Small intestine (tissue), 7 donors: ENCODE measurements around the gene RPRD1A. TPM values are rescaled to one million over a fixed set of nuclear protein-coding genes. Genes with fewer than 3 reads are reported as not detected.
"Not testable (repeated sequence)": the region's sequence is repeated elsewhere in the genome, so short reads cannot be mapped to it uniquely, and the experiment has no call there.

Experiments used
- DNase-seq, 2 donors: peaks; one replicate each; pipeline versions ENCODE4 v3.0.0 to v3.0.0-alpha.2; 2013
- FAIRE-seq: peaks from 2 replicates; lab custom pipeline; 2012; peaks lifted over from hg19 to GRCh38; lab: Jason Lieb, UNC
- H3K27ac ChIP-seq, 3 donors: one replicate each; pipeline ENCODE4 v1.5.1; 2013; ENCODE audit warnings: low read length in 2 of 3, mild to moderate bottlenecking in 2 of 3, control low read depth in 1 of 3, inconsistent platforms in 1 of 3, low read depth in 1 of 3, moderate library complexity in 1 of 3
- H3K27me3 ChIP-seq, 3 donors: one replicate each; pipeline ENCODE4 v1.6.1; 2013; ENCODE audit warnings: low read length in 3 of 3, inconsistent platforms in 1 of 3; ENCODE audit not compliant: control insufficient read depth in 3 of 3, insufficient read depth in 3 of 3
- H3K36me3 ChIP-seq, 3 donors: one replicate each; pipeline ENCODE4 v1.6.1; 2013; ENCODE audit warnings: low read length in 3 of 3, inconsistent platforms in 1 of 3, low read depth in 1 of 3, mild to moderate bottlenecking in 1 of 3, moderate library complexity in 1 of 3; ENCODE audit not compliant: control insufficient read depth in 3 of 3, insufficient read depth in 2 of 3
- H3K4me1 ChIP-seq, 3 donors: one replicate each; pipeline ENCODE4 v1.6.1; 2013; ENCODE audit warnings: low read length in 2 of 3, inconsistent platforms in 1 of 3, low read depth in 1 of 3, mild to moderate bottlenecking in 1 of 3, moderate library complexity in 1 of 3; ENCODE audit not compliant: control insufficient read depth in 3 of 3, insufficient read depth in 2 of 3
- H3K4me3 ChIP-seq, 3 donors: one replicate each; pipeline ENCODE4 v1.5.1; 2013; ENCODE audit warnings: low read length in 3 of 3, control low read depth in 1 of 3, inconsistent platforms in 1 of 3, low read depth in 1 of 3, mild to moderate bottlenecking in 1 of 3, moderate library complexity in 1 of 3
- H3K9me3 ChIP-seq, 2 donors: one replicate each; pipeline ENCODE4 v1.6.1; 2013; ENCODE audit warnings: low read depth in 1 of 2, low read length in 1 of 2; ENCODE audit not compliant: control insufficient read depth in 2 of 2, insufficient read depth in 1 of 2
- WGBS, 3 donors: extraction: QIAGEN DNeasy Blood & Tissue Kit; methylation state at CpG; one replicate each; pipeline ENCODE4 v1.1.7; 2013; 5-methylcytosine and 5-hydroxymethylcytosine counted together
- polyA plus RNA-seq, 4 donors: library from polyadenylated mRNA; stranded (reverse) in 3 of 4; unstranded in 1 of 4; fragments of 200-250 nt in 3 of 4; fragments of 120-200 nt in 1 of 4; gene quantifications; one replicate each; pipeline versions ENCODE4 v1.2.1 to v1.2.3, GENCODE V29; 2013
- donor health status: healthy with polysubstance abuse.
- donor health status: control.
- donor health status: control.
- donor health status: Bipolar disorder and iron deficiency.
- donor health status: healthy.

The RPRD1A gene
- polyA plus RNA-seq, 4 donors, result 11.1 to 49.8 (median 19.4) TPM

- Histone ChIP-seq H3K4me3 (no peak overlapping the region), H3K9me3 (peaks cover 0 to 17% of the 10 kb centered on the region in 2 donors), H3K4me1 (no peaks in the 10 kb centered on the region), H3K27me3 (no peaks in the 10 kb centered on the region), H3K27ac (no peak overlapping the region), H3K36me3 (peaks cover 0 to 8% (median 0%) of the 10 kb centered on the region in 3 donors)
- WGBS, 3 donors, result 95 to 100% (median 96%) methylated on average over 5 of the region's 5 CpGs
- DNase-seq (no peak), FAIRE-seq (no peak)
These were observed 29.2 kb downstream of the RPRD1A start for GRCh38 chr18:36038102-36038663.

DNA sequence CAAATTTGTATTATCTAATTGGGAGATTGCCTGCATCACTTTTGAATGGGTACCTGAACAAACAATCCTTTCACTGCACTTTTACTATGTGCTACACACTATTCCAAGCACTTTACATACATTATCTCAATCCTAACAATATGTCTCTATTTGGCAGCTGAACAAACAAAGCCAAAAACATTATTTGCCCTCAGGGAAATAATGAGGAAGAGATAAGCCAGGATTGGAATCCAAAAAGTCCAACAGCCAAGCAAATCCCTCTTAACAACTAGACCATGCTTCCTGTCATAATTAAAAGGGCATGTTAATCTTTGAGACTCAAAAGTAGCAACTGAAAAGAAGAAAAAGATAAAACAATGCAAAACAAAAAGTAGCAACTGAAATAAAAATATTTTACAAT is 32.1 kb downstream of the RPRD1A start:
- Histone ChIP-seq H3K27me3 (no peaks in the 10 kb centered on the region), H3K27ac (no peak overlapping the region), H3K9me3 (peaks cover 0 to 17% of the 10 kb centered on the region in 2 donors), H3K4me1 (no peaks in the 10 kb centered on the region), H3K4me3 (no peak overlapping the region), H3K36me3 (peaks cover 0 to 8% (median 0%) of the 10 kb centered on the region in 3 donors)
- no peak for FAIRE-seq
- DNase-seq, result no peak

DNA sequence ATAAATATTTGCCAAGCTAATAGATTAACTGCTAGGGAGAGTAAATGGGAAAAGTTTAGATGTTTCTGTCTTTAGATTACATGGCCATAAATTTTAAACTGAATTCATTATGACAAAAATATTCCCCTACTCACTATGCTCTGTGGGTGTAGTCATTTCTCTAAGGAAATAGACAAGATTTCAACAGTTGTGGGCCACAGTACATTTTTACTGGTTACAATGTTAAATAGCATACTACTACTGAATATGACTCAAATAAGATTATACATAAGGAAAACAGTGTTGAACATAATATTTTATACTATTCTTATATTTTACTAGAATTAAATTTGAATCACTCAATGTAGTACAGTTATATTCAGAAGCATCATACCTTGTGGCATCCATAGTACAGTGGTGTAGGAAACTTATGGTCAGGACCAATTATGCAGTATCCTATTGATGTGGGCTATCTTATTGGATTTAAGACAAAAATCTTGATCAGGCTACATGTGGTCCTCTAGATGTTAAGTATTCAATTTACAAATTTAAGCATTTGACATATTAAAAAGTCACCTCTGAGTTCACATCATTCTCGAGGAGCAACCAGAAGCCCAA is 33.0 kb downstream of the RPRD1A start:
- WGBS, 3 donors, result 85 to 91% (median 90%) methylated on average over 1 of the region's 1 CpG
- FAIRE-seq, result no peak

GRCh38 chr18:36031903-36032302 is 35.5 kb downstream of the RPRD1A start:
- WGBS, 3 donors, result 95 to 96% (median 96%) methylated on average over 2 of the region's 2 CpGs
- Histone ChIP-seq H3K27ac (no peak overlapping the region), H3K36me3 (peaks cover 3 to 10% (median 7%) of the 10 kb centered on the region in 3 donors), H3K4me1 (no peaks in the 10 kb centered on the region), H3K4me3 (no peak overlapping the region), H3K9me3 (no peaks in the 10 kb centered on the region), H3K27me3 (no peaks in the 10 kb centered on the region)
- DNase-seq (no peak), FAIRE-seq (no peak)

More for the DNA sequence above, 33.0 kb downstream of the RPRD1A start:
- H3K9me3 ChIP-seq, result peaks cover 0 to 17% of the 10 kb centered on the region in 2 donors
- H3K36me3 ChIP-seq, result peaks cover 0 to 15% (median 0%) of the 10 kb centered on the region in 3 donors
- no peaks in the 10 kb centered on the region for H3K27me3 ChIP-seq
- H3K4me1 ChIP-seq, result no peaks in the 10 kb centered on the region
- H3K4me3 ChIP-seq, result no peak overlapping the region
- no peak overlapping the region for H3K27ac ChIP-seq
- no peak for DNase-seq

GRCh38 chr18:36031407-36031806 is 36.0 kb downstream of the RPRD1A start:
- no peaks in the 10 kb centered on the region for H3K4me1 ChIP-seq
- FAIRE-seq, result no peak
- H3K27ac ChIP-seq, result no peak overlapping the region
- 83 to 95% (median 90%) methylated on average over 2 of the region's 2 CpGs for WGBS, 3 donors
- no peak overlapping the region for H3K4me3 ChIP-seq
- H3K9me3 ChIP-seq, result no peaks in the 10 kb centered on the region
- DNase-seq, result no peak
- peaks cover 3 to 10% (median 9%) of the 10 kb centered on the region in 3 donors for H3K36me3 ChIP-seq
- no peaks in the 10 kb centered on the region for H3K27me3 ChIP-seq

DNA sequence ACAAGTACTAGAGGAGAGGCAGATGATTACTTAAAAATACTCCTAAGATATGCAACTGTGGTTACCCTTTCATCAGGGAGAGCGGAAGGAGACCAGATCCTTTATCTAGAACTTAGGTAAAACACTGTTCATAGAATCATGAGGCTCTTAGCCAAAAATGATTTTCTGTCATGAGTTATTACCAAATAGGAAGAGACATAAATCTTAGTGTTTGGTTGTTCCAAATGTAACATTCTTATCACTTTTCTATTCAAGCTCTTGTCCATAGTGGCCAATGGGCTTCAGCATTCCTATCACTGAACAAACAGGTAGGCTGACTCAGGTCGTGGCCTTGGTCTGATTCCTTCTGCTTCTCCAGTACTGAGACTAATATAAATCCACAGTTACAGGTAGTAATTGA is 38.5 kb downstream of the RPRD1A start:
- no peak for DNase-seq
- H3K9me3 ChIP-seq, result no peaks in the 10 kb centered on the region
- H3K4me3 ChIP-seq, result no peak overlapping the region
- peaks cover 3 to 12% (median 9%) of the 10 kb centered on the region in 3 donors for H3K36me3 ChIP-seq
- FAIRE-seq, result no peak
- no peaks in the 10 kb centered on the region for H3K27me3 ChIP-seq
- WGBS, 3 donors, result 68 to 86% (median 69%) methylated on average over 2 of the region's 2 CpGs
- H3K4me1 ChIP-seq, result no peaks in the 10 kb centered on the region
- H3K27ac ChIP-seq, result no peak overlapping the region

GRCh38 chr18:36025025-36025424 is 42.3 kb downstream of the RPRD1A start:
- no peak for DNase-seq
- Histone ChIP-seq H3K27ac (no peak overlapping the region), H3K27me3 (no peaks in the 10 kb centered on the region), H3K9me3 (no peaks in the 10 kb centered on the region), H3K36me3 (peaks cover 3 to 9% (median 9%) of the 10 kb centered on the region in 3 donors), H3K4me3 (no peak overlapping the region), H3K4me1 (no peaks in the 10 kb centered on the region)
- WGBS, 3 donors, result 62 to 89% (median 84%) methylated on average over 1 of the region's 1 CpG
- no peak for FAIRE-seq

DNA sequence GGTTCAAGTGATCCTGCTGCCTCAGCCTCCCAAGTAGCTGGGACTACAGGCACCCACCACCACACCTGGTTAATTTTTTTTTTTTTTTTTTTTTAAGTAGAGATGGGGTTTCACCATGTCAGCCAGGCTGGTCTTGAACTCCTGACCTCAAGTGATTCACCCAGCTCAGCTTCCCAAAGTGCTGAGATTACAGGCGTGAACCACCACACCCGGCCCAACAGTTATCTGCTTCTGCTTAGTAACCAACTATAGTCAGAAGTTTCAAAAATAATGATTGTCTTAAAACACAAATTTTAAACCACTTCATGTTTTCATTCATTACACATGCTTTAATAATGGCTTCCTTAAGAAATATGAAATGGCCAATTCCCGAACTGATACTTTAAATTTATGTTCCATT is 43.1 kb downstream of the RPRD1A start:
- H3K4me1 ChIP-seq, H3K36me3 ChIP-seq, DNase-seq, H3K27me3 ChIP-seq, H3K27ac ChIP-seq, H3K4me3 ChIP-seq, H3K9me3 ChIP-seq, FAIRE-seq: not testable (repeated sequence)
- WGBS, 3 donors, result 92 to 94% (median 93%) methylated on average over 3 of the region's 3 CpGs
